Stomach smooth muscle (tissue), 2 donors: ENCODE measurements around the gene ADGRL3.
"Not testable (repeated sequence)": the region's sequence is repeated elsewhere in the genome, so short reads cannot be mapped to it uniquely, and the experiment has no call there.

Experiments
- H3K27ac ChIP-seq: one replicate; pipeline ENCODE4 v1.7.0; 2013; ENCODE audit warnings: mild to moderate bottlenecking, low read length, inconsistent platforms
- H3K27me3 ChIP-seq, 2 donors: one replicate each; pipeline ENCODE4 v1.7.0; 2013; ENCODE audit warnings: low read length in 2 of 2; ENCODE audit not compliant: insufficient read depth in 2 of 2, control insufficient read depth in 1 of 2
- H3K36me3 ChIP-seq, 2 donors: one replicate each; pipeline ENCODE4 v1.7.0; 2013; ENCODE audit warnings: low read length in 2 of 2; ENCODE audit not compliant: control insufficient read depth in 2 of 2, insufficient read depth in 2 of 2
- H3K4me1 ChIP-seq: one replicate; pipeline ENCODE4 v1.7.0; 2013; ENCODE audit warnings: low read length; ENCODE audit not compliant: control insufficient read depth, insufficient read depth
- H3K4me3 ChIP-seq, 2 donors: one replicate each; pipeline ENCODE4 v1.7.0; 2013; ENCODE audit warnings: low read length in 2 of 2
- H3K9ac ChIP-seq, 2 donors: one replicate each; pipeline ENCODE4 v1.7.0; 2013; ENCODE audit warnings: low read length in 2 of 2, mild to moderate bottlenecking in 1 of 2
- H3K9me3 ChIP-seq, 2 donors: one replicate each; pipeline ENCODE4 v1.7.0; 2013; ENCODE audit warnings: low read length in 2 of 2; ENCODE audit not compliant: control insufficient read depth in 2 of 2
- donor health status: healthy.
- donor health status: Pancreatic carcinoma.

ADGRL3 gene

DNA sequence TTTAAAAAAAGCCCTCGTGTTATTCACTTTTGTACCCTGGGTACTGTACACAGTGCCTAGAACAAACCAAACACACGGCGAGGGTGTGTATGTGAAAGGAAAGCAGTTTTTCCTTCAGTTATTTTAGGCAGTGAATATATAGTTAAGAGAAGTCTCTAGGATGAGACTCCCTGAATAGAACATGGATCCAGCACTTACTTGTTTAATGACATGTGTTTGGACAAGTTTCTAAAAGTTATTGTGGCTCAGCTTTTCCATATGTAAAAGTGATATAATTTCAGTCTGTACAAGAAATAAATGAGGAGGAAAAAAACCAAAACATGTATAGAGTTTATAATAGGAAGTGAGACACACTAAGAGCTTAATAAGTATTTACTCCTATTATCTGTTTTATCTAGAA lies 273.2 kb downstream of the ADGRL3 start:
- H3K9ac ChIP-seq = no peak overlapping the region
- H3K9me3 ChIP-seq = no peaks in the 10 kb centered on the region

DNA sequence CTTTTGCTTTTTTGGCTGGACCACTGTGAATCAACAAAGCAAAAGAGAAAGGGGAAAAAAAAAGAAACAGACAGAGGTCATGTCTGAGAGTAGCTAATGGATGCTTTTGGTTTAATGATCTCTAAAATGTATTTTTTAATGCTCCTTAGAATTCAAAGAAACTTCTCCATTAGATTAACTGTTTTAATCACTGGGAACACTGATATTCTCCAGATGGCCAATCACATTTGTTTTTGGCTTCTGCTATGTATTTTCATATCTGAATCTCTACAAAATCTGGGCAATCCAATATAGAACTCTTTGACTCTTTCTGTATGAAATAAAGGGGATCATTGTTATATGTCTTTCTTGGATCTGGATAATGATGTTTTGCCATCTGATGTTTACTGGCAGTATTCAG lies 278.2 kb downstream of the ADGRL3 start:
- no peak overlapping the region for H3K9ac ChIP-seq
- no peaks in the 10 kb centered on the region for H3K36me3 ChIP-seq
- H3K9me3 ChIP-seq = no peaks in the 10 kb centered on the region
- H3K4me3 ChIP-seq = no peak overlapping the region
- H3K4me1 ChIP-seq = no peaks in the 10 kb centered on the region
- H3K27me3 ChIP-seq = no peaks in the 10 kb centered on the region
- no peak overlapping the region for H3K27ac ChIP-seq

More for the DNA sequence above, 273.2 kb downstream of the ADGRL3 start:
- no peaks in the 10 kb centered on the region for H3K27me3 ChIP-seq
- H3K4me1 ChIP-seq = no peaks in the 10 kb centered on the region
- no peaks in the 10 kb centered on the region for H3K36me3 ChIP-seq
- no peak overlapping the region for H3K27ac ChIP-seq
- H3K4me3 ChIP-seq = no peak overlapping the region

DNA sequence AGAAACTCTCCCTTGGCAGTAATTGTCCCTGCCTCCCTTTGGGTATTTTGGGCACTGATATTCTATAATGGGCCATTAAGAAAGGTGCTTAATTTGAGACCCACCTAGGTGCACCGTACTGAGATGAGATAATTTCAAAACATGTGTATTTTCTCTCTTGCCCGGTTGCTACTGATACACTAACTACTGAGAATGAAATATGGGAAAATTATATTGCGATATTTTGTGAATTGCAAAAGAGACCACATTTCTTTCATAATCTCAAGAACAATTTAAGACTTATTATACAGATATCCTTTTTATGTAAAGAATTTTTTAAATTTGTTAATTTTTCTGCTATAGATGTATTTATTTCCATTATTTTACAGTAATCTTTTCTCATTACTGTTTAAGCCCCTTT lies 284.9 kb downstream of the ADGRL3 start:
- H3K9ac ChIP-seq = no peak overlapping the region
- H3K27me3 ChIP-seq = no peaks in the 10 kb centered on the region
- H3K4me1 ChIP-seq = no peaks in the 10 kb centered on the region
- no peaks in the 10 kb centered on the region for H3K9me3 ChIP-seq
- H3K27ac ChIP-seq = no peak overlapping the region
- H3K4me3 ChIP-seq = no peak overlapping the region
- H3K36me3 ChIP-seq = no peaks in the 10 kb centered on the region

DNA sequence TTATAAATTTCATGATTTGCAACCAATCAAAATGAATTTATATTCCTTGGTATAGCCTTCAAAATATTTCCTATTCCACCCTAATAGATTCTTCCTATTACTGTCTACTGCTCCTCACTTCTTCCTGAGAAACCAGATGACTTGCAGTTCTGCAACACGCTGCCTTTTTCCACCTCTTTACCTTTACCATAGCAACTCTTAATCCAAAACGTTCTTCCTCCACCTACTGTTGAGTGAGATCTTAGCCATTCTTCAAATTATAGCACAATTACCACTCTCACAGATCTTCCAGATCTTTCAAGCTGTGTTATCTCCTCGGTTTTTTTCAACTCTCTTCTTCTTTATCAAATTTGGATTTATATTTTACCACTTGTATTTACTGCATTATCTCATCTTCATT lies 289.8 kb downstream of the ADGRL3 start:
- no peak overlapping the region for H3K9ac ChIP-seq
- H3K4me3 ChIP-seq = no peak overlapping the region
- H3K9me3 ChIP-seq = no peaks in the 10 kb centered on the region
- no peaks in the 10 kb centered on the region for H3K36me3 ChIP-seq
- H3K27ac ChIP-seq = no peak overlapping the region
- H3K27me3 ChIP-seq = no peaks in the 10 kb centered on the region
- H3K4me1 ChIP-seq = no peaks in the 10 kb centered on the region

DNA sequence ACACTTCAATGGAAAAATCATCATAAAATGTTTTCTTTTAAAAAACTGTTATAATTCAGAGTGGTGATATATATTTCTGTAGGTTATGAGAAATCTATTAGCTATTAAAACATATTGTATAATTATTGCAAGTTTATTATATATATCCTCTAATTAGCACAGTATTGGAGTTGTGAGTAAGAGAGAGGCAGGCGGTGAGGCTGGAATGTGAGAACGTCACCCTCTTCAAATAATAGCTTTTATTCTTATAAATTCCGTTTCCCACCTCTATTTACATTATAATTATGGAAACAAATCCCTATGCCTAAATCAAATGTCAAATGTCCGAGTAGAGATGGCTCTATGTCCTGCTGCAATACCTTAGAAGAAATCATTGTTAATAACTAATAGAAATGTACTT lies 292.9 kb downstream of the ADGRL3 start:
- H3K27ac ChIP-seq = no peak overlapping the region
- no peaks in the 10 kb centered on the region for H3K9me3 ChIP-seq
- H3K27me3 ChIP-seq = no peaks in the 10 kb centered on the region
- H3K4me1 ChIP-seq = no peaks in the 10 kb centered on the region
- no peak overlapping the region for H3K9ac ChIP-seq
- no peaks in the 10 kb centered on the region for H3K36me3 ChIP-seq
- no peak overlapping the region for H3K4me3 ChIP-seq

DNA sequence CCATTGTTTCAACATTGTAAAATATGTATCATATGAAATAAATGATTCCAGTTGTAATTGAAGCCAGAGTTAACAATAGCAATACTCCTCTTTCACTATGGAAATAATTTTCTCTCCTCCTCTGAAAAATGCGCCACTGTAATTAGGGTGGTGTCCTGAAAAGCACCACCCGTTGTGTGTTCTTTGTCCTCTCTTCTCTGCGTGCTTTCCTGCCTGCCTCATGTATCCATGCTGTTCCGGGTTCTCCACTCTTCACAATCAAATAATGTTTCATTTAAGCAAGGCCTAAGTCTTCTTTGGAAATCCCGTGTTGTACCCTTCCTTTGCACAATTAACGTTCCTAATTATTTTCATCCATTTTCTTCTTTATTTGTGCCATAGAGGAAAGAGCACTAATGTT lies 293.3 kb downstream of the ADGRL3 start:
- H3K4me3 ChIP-seq = no peak overlapping the region
- H3K27me3 ChIP-seq = no peaks in the 10 kb centered on the region
- H3K4me1 ChIP-seq = no peaks in the 10 kb centered on the region
- no peaks in the 10 kb centered on the region for H3K36me3 ChIP-seq
- no peaks in the 10 kb centered on the region for H3K9me3 ChIP-seq
- no peak overlapping the region for H3K27ac ChIP-seq
- H3K9ac ChIP-seq = no peak overlapping the region

DNA sequence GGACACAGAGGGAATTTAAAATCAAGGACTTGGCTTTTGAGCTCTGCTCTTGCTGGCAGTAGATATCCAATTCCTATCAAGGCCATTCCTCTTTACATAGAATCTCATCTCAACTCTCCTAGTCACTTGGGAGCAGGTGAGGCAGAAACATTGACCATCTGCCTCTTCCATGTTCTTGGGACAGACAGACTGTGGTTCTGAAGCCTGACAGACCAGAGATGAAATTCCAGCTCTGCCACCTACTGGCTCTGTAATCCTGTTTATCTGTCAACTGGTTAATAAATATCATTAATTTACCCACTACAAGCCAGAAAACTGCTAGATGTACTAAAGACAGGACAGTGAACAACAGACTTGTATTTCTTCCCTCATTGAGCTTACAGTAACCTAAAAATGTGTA lies 300.8 kb downstream of the ADGRL3 start:
- Histone ChIP-seq H3K27me3 (no peaks in the 10 kb centered on the region), H3K9ac (no peak overlapping the region), H3K36me3 (no peaks in the 10 kb centered on the region), H3K27ac (no peak overlapping the region), H3K9me3 (no peaks in the 10 kb centered on the region), H3K4me3 (no peak overlapping the region), H3K4me1 (no peaks in the 10 kb centered on the region)

DNA sequence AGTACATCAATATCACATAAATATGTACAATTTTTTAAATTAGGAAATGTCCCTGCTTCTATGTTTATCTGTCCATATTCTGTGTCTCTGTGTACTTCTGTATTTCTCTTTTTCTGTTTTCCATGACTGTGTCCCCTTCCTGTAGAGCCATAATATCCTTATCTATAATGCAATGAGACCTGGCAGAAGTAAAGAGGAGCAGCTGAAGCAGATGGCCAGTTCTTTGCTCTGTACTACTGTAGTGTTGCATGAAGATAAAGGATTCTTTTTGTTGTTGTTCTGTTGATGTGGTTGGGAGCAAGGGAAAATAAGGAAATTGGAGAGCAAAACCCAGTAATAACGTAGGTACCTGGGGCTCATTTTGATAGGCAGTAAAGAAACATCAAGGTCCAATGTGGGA lies 301.7 kb downstream of the ADGRL3 start:
- H3K9ac ChIP-seq = no peak overlapping the region
- H3K27me3 ChIP-seq = no peaks in the 10 kb centered on the region
- no peaks in the 10 kb centered on the region for H3K36me3 ChIP-seq
- H3K9me3 ChIP-seq = no peaks in the 10 kb centered on the region
- H3K4me1 ChIP-seq = no peaks in the 10 kb centered on the region
- no peak overlapping the region for H3K27ac ChIP-seq
- no peak overlapping the region for H3K4me3 ChIP-seq

DNA sequence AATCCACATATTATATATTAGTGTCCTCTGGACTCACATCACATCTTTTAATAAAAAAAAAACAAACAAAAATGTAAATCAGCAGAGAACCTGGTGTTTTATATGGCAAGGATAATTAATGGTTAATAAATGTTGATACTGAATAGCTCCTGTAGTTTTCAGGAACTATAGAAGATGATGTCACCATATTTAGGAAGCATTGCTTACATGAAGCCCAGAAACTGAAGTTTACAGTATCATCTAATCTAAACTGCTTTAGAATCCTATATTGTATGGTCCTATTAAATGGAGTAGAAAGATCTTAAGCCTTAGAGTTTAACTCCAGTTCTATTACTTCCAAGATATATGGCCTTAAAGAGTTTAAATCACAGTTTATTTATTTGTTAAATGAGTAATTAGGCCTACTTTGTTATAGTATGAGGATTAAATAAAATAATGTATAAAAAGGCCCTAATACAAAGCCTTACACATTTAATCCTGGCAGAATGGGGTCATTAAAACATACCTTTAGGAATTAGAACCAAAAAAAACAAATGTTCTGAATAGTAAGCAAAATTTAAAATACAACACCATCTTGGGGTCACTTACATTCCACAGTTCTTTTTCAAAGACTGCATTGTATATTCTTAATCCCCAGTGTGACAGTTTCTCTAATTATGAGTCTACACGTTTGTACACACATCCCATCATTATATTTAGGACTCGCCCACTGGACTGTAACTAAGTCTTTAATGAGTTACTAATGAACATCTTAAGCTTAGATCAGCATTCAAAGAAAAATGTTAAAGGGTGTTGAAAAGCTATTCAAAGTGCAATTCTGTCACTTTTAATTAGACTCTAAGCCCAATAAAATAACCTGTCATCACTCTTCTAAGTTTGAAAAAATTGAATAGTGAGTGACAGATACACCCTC lies 305.9 kb downstream of the ADGRL3 start:
- Histone ChIP-seq H3K27ac (no peak overlapping the region), H3K4me1 (no peaks in the 10 kb centered on the region), H3K9me3 (no peaks in the 10 kb centered on the region), H3K36me3 (no peaks in the 10 kb centered on the region), H3K27me3 (no peaks in the 10 kb centered on the region), H3K9ac (no peak overlapping the region), H3K4me3 (no peak overlapping the region)

DNA sequence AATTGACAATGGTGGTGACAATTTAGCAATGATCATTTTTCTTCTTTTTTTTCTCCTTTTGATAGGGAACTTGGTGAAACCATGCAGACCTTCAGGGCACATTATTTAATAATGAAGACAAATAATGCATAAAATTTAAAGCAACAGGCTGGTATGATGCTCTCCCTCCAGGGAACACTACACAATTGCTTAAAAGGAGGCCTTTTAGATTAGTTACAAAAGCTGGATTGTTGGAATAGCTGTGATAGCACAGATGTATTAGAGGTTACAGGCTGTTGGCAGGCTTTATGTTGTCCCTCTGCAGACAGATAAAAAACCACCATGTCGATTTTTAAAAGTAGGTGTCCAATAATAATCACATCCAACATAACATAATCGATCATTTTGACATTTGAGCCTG lies 307.0 kb downstream of the ADGRL3 start:
- Histone ChIP-seq H3K9ac (no peak overlapping the region), H3K9me3 (no peaks in the 10 kb centered on the region), H3K4me1 (no peaks in the 10 kb centered on the region), H3K27ac (no peak overlapping the region), H3K36me3 (no peaks in the 10 kb centered on the region), H3K4me3 (no peak overlapping the region), H3K27me3 (no peaks in the 10 kb centered on the region)

DNA sequence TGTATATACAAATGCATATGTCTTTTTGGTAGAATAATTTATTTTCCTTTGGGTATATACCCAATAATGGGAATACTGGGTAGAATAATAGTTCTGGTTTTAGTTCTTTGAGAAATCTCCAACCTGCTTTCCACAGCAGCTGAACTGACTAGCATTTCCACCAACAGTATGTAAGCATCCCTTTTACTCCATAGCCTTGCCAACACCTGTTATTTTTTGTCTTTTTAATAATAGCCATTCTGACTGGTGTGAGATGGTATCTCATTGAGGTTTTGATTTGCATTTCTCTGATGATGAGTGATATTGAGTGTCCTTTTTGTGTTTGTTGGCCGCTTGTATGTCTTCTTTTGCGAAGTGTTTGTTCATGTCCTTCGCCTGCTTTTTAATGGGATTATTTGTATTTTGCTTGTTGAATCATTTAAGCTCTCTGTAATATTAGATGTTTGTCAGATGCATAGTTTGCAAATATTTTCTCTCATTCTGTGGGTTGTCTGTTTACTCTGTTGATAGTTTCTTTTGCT lies 309.7 kb downstream of the ADGRL3 start:
- H3K27me3 ChIP-seq, H3K36me3 ChIP-seq, H3K4me3 ChIP-seq, H3K27ac ChIP-seq, H3K4me1 ChIP-seq, H3K9me3 ChIP-seq, H3K9ac ChIP-seq: not testable (repeated sequence)
